K562 (cell line): Measurements from ENCODE around the gene KLK8.

ENCODE experiments used
- CHD1 ChIP-seq: fragments of 200-600 bp; sonication (generic); IDR thresholded peaks from one replicate; pipeline ENCODE4 v1.6.1; 2012; ENCODE audit warnings: mild to moderate bottlenecking, moderate library complexity, low read length, inconsistent platforms
- CTCF ChIP-seq, 3 experiments: IDR thresholded peaks in 2 of 3; conservative IDR thresholded peaks in 1 of 3; 2 replicates each; pipeline ENCODE4 v1.5.1; 2011 to 2012; ENCODE audit warnings: low read length in 3 of 3, mild to moderate bottlenecking in 3 of 3, control low read depth in 2 of 3, improper control_type of control experiment in 1 of 3, inconsistent platforms in 1 of 3, low read depth in 1 of 3, mixed read lengths in 1 of 3, moderate library complexity in 1 of 3; ENCODE audit not compliant: insufficient read depth in 2 of 3
- POLR2A ChIP-seq: fragments of 450-650 bp; conservative IDR thresholded peaks from 2 replicates; pipeline ENCODE4 v1.6.1; 2016
- POLR2AphosphoS5 ChIP-seq: IDR thresholded peaks from 2 replicates; pipeline ENCODE4 v1.6.1; 2011; ENCODE audit warnings: mild to moderate bottlenecking, low read depth, low read length, moderate library complexity; ENCODE audit not compliant: control insufficient read depth, insufficient read depth
- TAF1 ChIP-seq: IDR thresholded peaks from 2 replicates; pipeline ENCODE4 v1.6.1; 2011; ENCODE audit warnings: mild to moderate bottlenecking, low read length, moderate library complexity; ENCODE audit not compliant: insufficient read depth, control insufficient read depth, severe bottlenecking; ENCODE audit errors: extremely low read depth
- ZNF449 ChIP-seq: fragments of 250-450 bp; sonication (Bioruptor Pico); IDR thresholded peaks from 2 replicates; pipeline ENCODE4 v1.8.0; 2022; ENCODE audit warnings: moderate library complexity, mild to moderate bottlenecking, inconsistent platforms

- no peak for TF ChIP-seq POLR2A
- TF ChIP-seq TAF1, result no peak
- TF ChIP-seq ZNF449, result no peak
- no peak for TF ChIP-seq POLR2AphosphoS5
- TF ChIP-seq CHD1, result no peak
- no peak for TF ChIP-seq CTCF (IDR thresholded peaks at IDR 0.05 in 2 of 3, conservative IDR thresholded peaks at IDR 0.05 in 1 of 3; ENCODE audit: insufficient read depth in 2 of 3, low read depth in 1 of 3, low read length in 3 of 3)
Measured at GRCh38 chr19:51031880-51032225, 30.4 kb upstream of the KLK8 start.
